Esophagus muscularis mucosa (tissue), 4 donors: Measurements from ENCODE around the gene BRMS1L. TPM values are rescaled to one million over a fixed set of nuclear protein-coding genes. Genes with fewer than 3 reads are reported as not detected.

Experiments used
- DNase-seq: peaks from one replicate; pipeline ENCODE4 v3.0.0-alpha.2; 2017; ENCODE audit errors: extremely low spot score
- H3K27ac ChIP-seq, 4 donors: fragments of 200-600 bp; sonication (generic); replicated peaks in 1 of 4; 1 replicate in 3 of 4; 2 replicates in 1 of 4; pipeline ENCODE4 v1.5.1; 2016 to 2019; ENCODE audit warnings: mild to moderate bottlenecking in 1 of 4
- H3K27me3 ChIP-seq, 4 donors: fragments of 200-600 bp; sonication (generic); one replicate each; pipeline versions ENCODE4 v1.5.1 to v1.6.0; 2016 to 2019
- H3K36me3 ChIP-seq, 4 donors: fragments of 200-600 bp; sonication (generic); one replicate each; pipeline ENCODE4 v1.5.1; 2016 to 2019
- H3K4me1 ChIP-seq, 4 donors: fragments of 200-600 bp; sonication (generic); one replicate each; pipeline ENCODE4 v1.5.1; 2016 to 2019
- H3K4me3 ChIP-seq, 4 donors: fragments of 200-600 bp; sonication (generic); 1 replicate in 2 of 4; 2 replicates in 2 of 4; pipeline ENCODE4 v1.5.1; 2016 to 2019; ENCODE audit warnings: mild to moderate bottlenecking in 4 of 4, moderate library complexity in 1 of 4
- H3K9me3 ChIP-seq, 4 donors: fragments of 200-600 bp; sonication (generic); 1 replicate in 3 of 4; 2 replicates in 1 of 4; pipeline ENCODE4 v1.5.1; 2016 to 2019
- CTCF ChIP-seq, 3 experiments: fragments of 200-600 bp in 2 of 3; fragments of 450-650 bp in 1 of 3; sonication (generic) in 2 of 3; IDR thresholded peaks; one replicate each; pipeline ENCODE4 v1.5.1; 2017 to 2019; ENCODE audit warnings: antibody characterized with exemption in 3 of 3, mild to moderate bottlenecking in 2 of 3, moderate library complexity in 1 of 3
- EP300 ChIP-seq: sonication (generic); formaldehyde crosslinking; IDR thresholded peaks from one replicate; pipeline ENCODE4 v1.6.1; 2017; ENCODE audit warnings: antibody characterized with exemption
- POLR2A ChIP-seq: fragments of 450-650 bp; IDR thresholded peaks from one replicate; pipeline ENCODE4 v1.6.1; 2017; ENCODE audit warnings: antibody characterized with exemption, moderate library complexity, mild to moderate bottlenecking, low read depth
- POLR2AphosphoS5 ChIP-seq, 2 donors: sonication (generic); formaldehyde crosslinking; IDR thresholded peaks; one replicate each; pipeline ENCODE4 v1.6.1; 2017; ENCODE audit warnings: antibody characterized with exemption in 2 of 2
- WGBS: methylation state at CpG from one replicate; pipeline ENCODE4 v1.1.5; 2018; 5-methylcytosine and 5-hydroxymethylcytosine counted together
- intact Hi-C: fragments of 100-400 bp; cut with DNase I; formaldehyde crosslinking; loops from one replicate; pipeline ENCODE4 v1.15.1; 2023
- total RNA-seq, 4 donors: library from RNA; depleted of rRNA; stranded (reverse); fragments of >200 nt; gene quantifications; one replicate each; pipeline versions ENCODE4 v1.1.0 to v1.2.1, GENCODE V29; 2016

The BRMS1L gene
- total RNA-seq, 4 donors from 2014 or later: 5.0 to 8.0 (median 6.9) TPM

- Histone ChIP-seq H3K4me1 (peaks cover 17 to 22% (median 22%) of the 10 kb centered on the region in 4 donors), H3K36me3 (no peaks in the 10 kb centered on the region), H3K27me3 (no peaks in the 10 kb centered on the region), H3K27ac (no peak overlapping the region), H3K4me3 (no peak overlapping the region), H3K9me3 (no peaks in the 10 kb centered on the region)
- TF ChIP-seq CTCF (IDR thresholded peaks at IDR 0.05) (no peak), POLR2A (no peak), POLR2AphosphoS5 (IDR thresholded peaks at IDR 0.05) (no peak), EP300 (no peak)
- intact Hi-C loops: loop anchor here (10.0 kb wide), 1 partner anchor 66 kb away; no protein-coding TSS in a partner anchor
- 92% methylated on average over 4 of the region's 4 CpGs for WGBS
- DNase-seq: no peak
Observed at GRCh38 chr14:35810963-35811362, 15.2 kb upstream of the BRMS1L start.

GRCh38 chr14:35814371-35815005 is 11.7 kb upstream of the BRMS1L start:
- Histone ChIP-seq H3K9me3 (no peaks in the 10 kb centered on the region), H3K4me1 (peaks cover 0 to 1% (median 0%) of the 10 kb centered on the region in 4 donors), H3K27me3 (no peaks in the 10 kb centered on the region), H3K27ac (no peak overlapping the region), H3K36me3 (no peaks in the 10 kb centered on the region), H3K4me3 (no peak overlapping the region)
- TF ChIP-seq EP300 (no peak), CTCF (IDR thresholded peaks at IDR 0.05) (peak; percentile 44 to 72 (median 54))
- no peak for DNase-seq
- WGBS: 34% methylated on average over 3 of the region's 3 CpGs
- intact Hi-C loops: loop anchor here (10.0 kb wide), 1 partner anchor 70 kb away; no protein-coding TSS in a partner anchor

GRCh38 chr14:35818346-35819115 is 7.6 kb upstream of the BRMS1L start:
- H3K4me1 ChIP-seq: no peaks in the 10 kb centered on the region
- H3K27ac ChIP-seq: no peak overlapping the region
- no peak for DNase-seq
- intact Hi-C loops: loop anchor here (10.0 kb wide), 1 partner anchor 74 kb away; no protein-coding TSS in a partner anchor
- H3K4me3 ChIP-seq: no peak overlapping the region
- TF ChIP-seq POLR2AphosphoS5 (IDR thresholded peaks at IDR 0.05): no peak
- no peak for TF ChIP-seq POLR2A
- peak; percentile 51 to 64 (median 54) for TF ChIP-seq CTCF (IDR thresholded peaks at IDR 0.05)
- WGBS: 76% methylated on average over 13 of the region's 13 CpGs
- no peaks in the 10 kb centered on the region for H3K36me3 ChIP-seq
- no peaks in the 10 kb centered on the region for H3K27me3 ChIP-seq
- H3K9me3 ChIP-seq: no peaks in the 10 kb centered on the region

- no peak overlapping the region for H3K27ac ChIP-seq
- H3K9me3 ChIP-seq: no peaks in the 10 kb centered on the region
- H3K36me3 ChIP-seq: no peaks in the 10 kb centered on the region
- H3K4me3 ChIP-seq: no peak overlapping the region
- intact Hi-C loops: loop anchor here (10.0 kb wide), 1 partner anchor 75 kb away; no protein-coding TSS in a partner anchor
- peaks cover 0 to 3% (median 0%) of the 10 kb centered on the region in 4 donors for H3K4me1 ChIP-seq
- WGBS: 93% methylated on average over 21 of the region's 32 CpGs
- TF ChIP-seq CTCF (IDR thresholded peaks at IDR 0.05) (no peak), EP300 (no peak), POLR2AphosphoS5 (IDR thresholded peaks at IDR 0.05) (no peak), POLR2A (no peak)
- DNase-seq: no peak
- H3K27me3 ChIP-seq: no peaks in the 10 kb centered on the region
Observed at GRCh38 chr14:35819591-35820540, 6.3 kb upstream of the BRMS1L start.
